Left ventricle myocardium inferior (tissue), 1 donor: ENCODE results near the gene KCNT1. TPM values are rescaled to one million over a fixed set of nuclear protein-coding genes. Genes with fewer than 3 reads are reported as not detected.

Experiments
- DNase-seq: peaks from one replicate; pipeline ENCODE4 v3.0.0-alpha.2; 2020
- H3K27ac ChIP-seq: fragments of 200-600 bp; replicated peaks from 2 replicates; pipeline ENCODE4 v1.8.0; 2021
- H3K27me3 ChIP-seq: fragments of 200-600 bp; 2 replicates; pipeline ENCODE4 v1.8.0; 2021; ENCODE audit warnings: low read depth
- H3K36me3 ChIP-seq: fragments of 200-600 bp; 2 replicates; pipeline ENCODE4 v1.8.0; 2021
- H3K4me1 ChIP-seq: fragments of 200-600 bp; 2 replicates; pipeline ENCODE4 v1.8.0; 2021
- H3K4me3 ChIP-seq: fragments of 200-600 bp; 2 replicates; pipeline ENCODE4 v1.8.0; 2021; ENCODE audit warnings: mild to moderate bottlenecking, moderate library complexity
- H3K9me3 ChIP-seq: fragments of 200-600 bp; replicated peaks from 2 replicates; pipeline ENCODE4 v1.8.0; 2021
- intact Hi-C: fragments of 100-400 bp; cut with micrococcal nuclease; formaldehyde crosslinking; loops from one replicate; pipeline ENCODE4 v1.11.0; 2022
- total RNA-seq: library from RNA; stranded (reverse); fragmentation: NEBNext Ultra II Directional; extraction: Animal tissue kit (Norgen Biotek cat#: 25700); gene quantifications from one replicate; pipeline ENCODE4 v1.2.1, GENCODE V29; 2021
- TF ChIP-seq, protein P1 (sequence below): fragments of 200-600 bp; IDR thresholded peaks from 2 replicates; pipeline ENCODE4 v1.8.0; 2021; ENCODE audit warnings: antibody characterized with exemption, mild to moderate bottlenecking, borderline replicate concordance
- donor health status: DM: no; HTN: yes; CAD: no; lungs with severe emphysema.

KCNT1 gene
- total RNA-seq, 1 donor from 2014 or later, result 3.3 TPM

DNA sequence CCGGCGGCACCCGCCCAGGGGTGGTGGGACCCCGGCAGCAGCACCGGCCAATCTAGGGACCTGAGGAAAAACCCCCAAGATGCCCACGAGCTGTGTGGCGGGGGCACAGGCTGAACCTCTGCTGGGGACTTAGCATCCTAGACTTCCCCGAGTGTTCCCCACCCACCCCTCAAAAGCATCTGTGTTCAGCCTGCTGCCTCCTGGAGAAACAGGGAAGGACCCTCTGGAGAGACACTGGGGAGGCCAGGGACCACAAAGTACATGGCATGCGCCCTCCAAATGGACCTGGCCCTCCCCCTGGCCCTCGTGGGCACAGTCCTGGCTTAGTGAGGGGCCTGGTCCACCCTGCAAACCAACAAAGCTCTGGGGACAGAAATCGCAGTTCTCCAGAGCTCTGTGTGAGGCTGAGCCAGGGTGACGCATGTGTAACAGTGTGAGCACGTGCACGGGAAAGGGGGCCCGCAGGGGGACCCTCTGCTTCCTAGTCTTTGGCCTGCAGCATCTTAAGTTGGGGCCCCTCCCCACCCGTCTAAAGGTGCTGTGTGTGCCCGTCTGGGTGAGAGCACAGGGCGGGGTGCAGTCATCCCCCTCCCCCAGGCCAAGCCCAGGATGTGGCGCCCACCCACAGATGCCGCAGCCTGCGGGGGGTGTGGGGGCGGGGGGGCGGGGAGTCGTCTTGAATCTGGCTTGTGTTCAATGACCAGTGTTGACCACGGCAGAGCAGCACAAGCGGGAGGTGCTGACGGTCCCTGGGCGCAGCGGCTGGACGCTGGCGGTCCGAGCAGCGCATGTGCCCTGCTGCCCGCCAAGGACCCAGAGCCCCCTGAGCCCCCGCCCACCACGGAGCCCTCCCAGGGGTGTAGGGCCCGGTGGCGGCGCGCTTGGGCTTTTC, 672 bp upstream of the KCNT1 start:
- peaks cover 75% of the 10 kb centered on the region for H3K27me3 ChIP-seq

DNA sequence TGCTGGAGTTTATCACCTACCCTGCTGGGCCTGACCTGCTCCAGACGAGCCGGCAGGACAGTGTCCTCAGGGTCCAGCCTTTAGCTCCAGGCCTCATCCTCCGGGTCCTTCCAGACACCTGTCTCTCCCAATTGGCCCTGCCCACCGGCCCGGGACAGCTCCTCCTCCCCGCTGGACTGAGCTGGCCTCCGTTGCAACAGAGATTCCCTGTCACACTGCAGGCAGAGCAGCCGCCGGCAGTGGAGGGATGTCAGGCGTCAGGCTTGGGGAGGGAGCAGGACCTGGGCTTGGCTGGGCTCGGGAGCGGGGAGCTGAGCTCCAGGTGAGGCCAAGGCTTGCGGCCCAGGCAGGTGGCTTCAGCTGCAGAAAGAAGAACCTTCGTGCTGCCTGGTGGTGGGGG, 1.7 kb downstream of the KCNT1 start:
- Histone ChIP-seq H3K27ac (no peak overlapping the region), H3K4me1 (peaks cover 27% of the 10 kb centered on the region), H3K36me3 (no peaks in the 10 kb centered on the region), H3K9me3 (no peaks in the 10 kb centered on the region), H3K4me3 (no peak overlapping the region), H3K27me3 (peaks cover 85% of the 10 kb centered on the region)
- intact Hi-C loops, result no loop called here
- no peak for DNase-seq
- TF ChIP-seq, protein P1, sequence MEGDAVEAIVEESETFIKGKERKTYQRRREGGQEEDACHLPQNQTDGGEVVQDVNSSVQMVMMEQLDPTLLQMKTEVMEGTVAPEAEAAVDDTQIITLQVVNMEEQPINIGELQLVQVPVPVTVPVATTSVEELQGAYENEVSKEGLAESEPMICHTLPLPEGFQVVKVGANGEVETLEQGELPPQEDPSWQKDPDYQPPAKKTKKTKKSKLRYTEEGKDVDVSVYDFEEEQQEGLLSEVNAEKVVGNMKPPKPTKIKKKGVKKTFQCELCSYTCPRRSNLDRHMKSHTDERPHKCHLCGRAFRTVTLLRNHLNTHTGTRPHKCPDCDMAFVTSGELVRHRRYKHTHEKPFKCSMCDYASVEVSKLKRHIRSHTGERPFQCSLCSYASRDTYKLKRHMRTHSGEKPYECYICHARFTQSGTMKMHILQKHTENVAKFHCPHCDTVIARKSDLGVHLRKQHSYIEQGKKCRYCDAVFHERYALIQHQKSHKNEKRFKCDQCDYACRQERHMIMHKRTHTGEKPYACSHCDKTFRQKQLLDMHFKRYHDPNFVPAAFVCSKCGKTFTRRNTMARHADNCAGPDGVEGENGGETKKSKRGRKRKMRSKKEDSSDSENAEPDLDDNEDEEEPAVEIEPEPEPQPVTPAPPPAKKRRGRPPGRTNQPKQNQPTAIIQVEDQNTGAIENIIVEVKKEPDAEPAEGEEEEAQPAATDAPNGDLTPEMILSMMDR, result no peak

More for the DNA sequence above, 672 bp upstream of the KCNT1 start:
- intact Hi-C loops, result no loop called here
- TF ChIP-seq, protein P1, result no peak
- no peak for DNase-seq
- Histone ChIP-seq H3K9me3 (no peaks in the 10 kb centered on the region), H3K4me3 (peak overlapping the region; percentile 49), H3K4me1 (peaks cover 27% of the 10 kb centered on the region), H3K36me3 (no peaks in the 10 kb centered on the region), H3K27ac (no peak overlapping the region)

DNA sequence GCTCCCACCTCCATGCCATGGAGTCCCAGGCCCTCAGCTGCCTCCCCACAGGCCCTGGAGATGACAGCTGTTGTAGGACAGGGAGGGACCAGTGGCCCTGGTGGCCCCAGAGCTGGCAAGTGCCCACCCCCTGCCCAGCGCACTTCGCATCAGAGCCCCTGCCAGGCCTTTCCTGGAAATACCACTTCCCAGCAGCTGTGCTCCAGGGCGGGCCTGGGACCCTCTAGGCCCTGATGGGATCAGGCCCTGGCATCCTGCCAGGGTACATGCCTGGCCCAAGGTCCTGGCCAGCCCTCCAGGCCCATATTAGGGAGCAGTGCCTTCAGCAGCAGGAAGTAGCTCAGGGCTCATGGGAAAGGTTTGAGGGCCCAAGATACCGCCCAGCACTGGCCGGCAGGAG, 2.5 kb downstream of the KCNT1 start:
- Histone ChIP-seq H3K4me1 (peaks cover 27% of the 10 kb centered on the region), H3K36me3 (no peaks in the 10 kb centered on the region), H3K4me3 (peak overlapping the region; percentile 35), H3K27ac (no peak overlapping the region), H3K27me3 (peaks cover 82% of the 10 kb centered on the region), H3K9me3 (no peaks in the 10 kb centered on the region)
- TF ChIP-seq, protein P1, result no peak
- no peak for DNase-seq
- intact Hi-C loops, result no loop called here

DNA sequence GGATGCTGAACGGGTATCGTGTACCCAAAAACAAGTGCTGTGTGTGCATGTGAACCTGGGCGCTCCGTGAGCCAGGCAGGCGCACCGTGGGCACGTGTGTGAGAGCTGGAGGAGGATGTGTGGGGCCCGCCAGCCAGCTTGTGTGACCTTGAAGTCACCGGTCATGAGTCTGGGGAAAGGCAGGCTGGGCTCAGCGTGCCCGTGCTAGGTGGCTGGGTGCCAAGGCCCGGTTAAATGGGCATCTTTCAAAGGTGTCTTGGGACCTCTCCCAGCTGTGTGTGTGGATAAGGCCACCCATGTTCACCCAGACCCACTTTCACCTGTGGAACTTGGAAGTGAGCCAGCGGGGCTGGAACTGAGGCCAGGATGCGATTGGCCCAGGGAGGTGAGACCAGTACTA, 3.4 kb downstream of the KCNT1 start:
- DNase-seq, result peak; percentile 27

DNA sequence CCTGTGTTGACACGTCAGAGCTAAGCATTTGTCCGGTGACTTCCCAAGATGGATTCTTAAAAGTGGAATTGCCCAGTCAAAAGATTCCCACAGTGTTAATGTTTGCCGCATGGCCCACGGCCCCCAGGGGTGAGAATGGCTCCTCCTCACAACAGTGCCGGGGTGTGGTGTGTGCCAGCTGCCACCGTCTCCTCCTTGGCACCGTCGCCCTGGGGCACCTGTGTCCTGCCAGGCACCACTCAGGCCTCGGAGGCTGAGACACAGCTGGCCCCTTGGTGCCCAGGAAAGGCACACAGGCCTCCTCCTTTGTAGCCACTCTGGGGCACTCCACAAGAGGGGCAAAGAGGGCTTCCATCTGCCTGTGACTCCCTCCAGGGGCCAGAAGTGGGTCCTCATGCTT, 4.3 kb downstream of the KCNT1 start:
- DNase-seq, result no peak
- peaks cover 27% of the 10 kb centered on the region for H3K4me1 ChIP-seq
- H3K4me3 ChIP-seq, result no peak overlapping the region
- no peaks in the 10 kb centered on the region for H3K9me3 ChIP-seq
- no peaks in the 10 kb centered on the region for H3K36me3 ChIP-seq
- TF ChIP-seq, protein P1, result no peak
- intact Hi-C loops, result no loop called here
- no peak overlapping the region for H3K27ac ChIP-seq
- H3K27me3 ChIP-seq, result peaks cover 64% of the 10 kb centered on the region

More for the DNA sequence above, 3.4 kb downstream of the KCNT1 start:
- no peak overlapping the region for H3K27ac ChIP-seq
- intact Hi-C loops, result no loop called here
- TF ChIP-seq, protein P1, result no peak
- H3K27me3 ChIP-seq, result peaks cover 73% of the 10 kb centered on the region
- peaks cover 27% of the 10 kb centered on the region for H3K4me1 ChIP-seq
- H3K36me3 ChIP-seq, result no peaks in the 10 kb centered on the region
- no peaks in the 10 kb centered on the region for H3K9me3 ChIP-seq
- peak overlapping the region; percentile 35 for H3K4me3 ChIP-seq
